Karpas-422 (cell line): ENCODE data around the gene NAPA. TPM values are rescaled to one million over a fixed set of nuclear protein-coding genes. Genes with fewer than 3 reads are reported as not detected.

Source experiments
- DNase-seq: peaks from one replicate; pipeline ENCODE4 v3.0.0-alpha.2; 2015
- H2AFZ ChIP-seq: fragments of 200-600 bp; sonication (generic); 2 replicates; pipeline ENCODE4 v1.6.1; 2014; ENCODE audit warnings: antibody characterized with exemption, low read length, mixed read lengths
- H3K27ac ChIP-seq: fragments of 200-600 bp; sonication (generic); 2 replicates; pipeline ENCODE4 v1.5.1; 2014; ENCODE audit warnings: mild to moderate bottlenecking, low read length, moderate library complexity
- H3K27me3 ChIP-seq: fragments of 200-600 bp; sonication (generic); 2 replicates; pipeline ENCODE4 v1.6.1; 2014; ENCODE audit warnings: low read length, mixed read lengths
- H3K36me3 ChIP-seq: fragments of 200-600 bp; sonication (generic); 2 replicates; pipeline ENCODE4 v1.6.1; 2014; ENCODE audit warnings: low read length, mixed read lengths; ENCODE audit not compliant: insufficient read depth
- H3K4me1 ChIP-seq: fragments of 200-600 bp; sonication (generic); 2 replicates; pipeline ENCODE4 v1.6.1; 2014; ENCODE audit warnings: mild to moderate bottlenecking, low read length, mixed read lengths
- H3K4me2 ChIP-seq: fragments of 200-600 bp; sonication (generic); 2 replicates; pipeline ENCODE4 v1.6.1; 2014; ENCODE audit warnings: low read length, low read depth, mild to moderate bottlenecking; ENCODE audit not compliant: poor library complexity, severe bottlenecking
- H3K4me3 ChIP-seq: fragments of 200-600 bp; sonication (generic); 2 replicates; pipeline ENCODE4 v1.5.1; 2014; ENCODE audit warnings: mild to moderate bottlenecking, antibody characterized with exemption, low read length, mixed read lengths
- H3K79me2 ChIP-seq: fragments of 200-600 bp; sonication (generic); 2 replicates; pipeline ENCODE4 v1.6.1; 2014; ENCODE audit warnings: mild to moderate bottlenecking, low read length, mixed read lengths
- H3K9ac ChIP-seq: fragments of 200-600 bp; sonication (generic); 2 replicates; pipeline ENCODE4 v1.6.0; 2014; ENCODE audit warnings: low read length
- H3K9me2 ChIP-seq: fragments of 200-600 bp; sonication (generic), shearing (Covaris generic); replicated peaks from 2 replicates; pipeline ENCODE4 v1.6.0; 2014; ENCODE audit warnings: mild to moderate bottlenecking, low read length, moderate library complexity; ENCODE audit not compliant: insufficient read depth
- H3K9me3 ChIP-seq: fragments of 300-700, 200-600 bp; sonication (generic); 2 replicates; pipeline ENCODE4 v1.6.1; 2014; ENCODE audit warnings: low read length, mixed read lengths
- H4K20me1 ChIP-seq: fragments of 200-600 bp; sonication (generic); 2 replicates; pipeline ENCODE4 v1.6.1; 2014; ENCODE audit warnings: mild to moderate bottlenecking, antibody characterized with exemption, low read length, low read depth; ENCODE audit not compliant: insufficient read depth
- total RNA-seq: library from RNA; depleted of rRNA; stranded (reverse); fragments of >200 nt; shearing (Covaris generic); gene quantifications from 2 replicates; pipeline ENCODE4 v1.2.3, GENCODE V29; 2014; ENCODE audit warnings: low replicate concordance

The NAPA gene
- total RNA-seq, 1 experiment from 2014 or later = 60.8 TPM

DNA sequence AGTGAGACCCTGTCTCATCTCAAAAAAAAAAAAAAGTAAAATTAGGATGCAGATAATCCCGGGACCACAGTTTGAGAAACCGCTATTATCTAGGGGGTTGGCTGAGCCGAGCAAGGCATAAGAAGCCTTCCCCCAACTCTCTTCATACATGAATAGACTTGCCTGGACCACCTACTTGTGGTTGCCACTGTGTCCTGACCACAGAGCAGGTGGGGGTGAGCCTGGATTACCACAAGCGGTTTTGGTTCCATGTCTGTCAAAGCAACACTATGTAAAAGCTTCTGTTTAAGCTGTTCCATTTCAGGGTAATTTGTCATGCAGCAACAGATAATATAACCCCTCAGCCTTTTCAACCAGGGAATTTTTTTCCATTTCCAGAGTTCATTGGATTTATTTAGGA lies 3.3 kb upstream of the NAPA start:
- Histone ChIP-seq H3K4me1 (peaks cover 21% of the 10 kb centered on the region), H3K9me3 (no peaks in the 10 kb centered on the region), H3K9ac (no peak overlapping the region), H3K27ac (no peak overlapping the region), H2AFZ (no peak overlapping the region), H3K9me2 (no peaks in the 10 kb centered on the region), H3K79me2 (peaks cover 17% of the 10 kb centered on the region), H3K36me3 (no peaks in the 10 kb centered on the region), H3K27me3 (no peaks in the 10 kb centered on the region), H3K4me3 (no peak overlapping the region), H3K4me2 (no peak overlapping the region), H4K20me1 (peaks cover 9% of the 10 kb centered on the region; the same call in 1 of the 2 replicates)
- DNase-seq = no peak

DNA sequence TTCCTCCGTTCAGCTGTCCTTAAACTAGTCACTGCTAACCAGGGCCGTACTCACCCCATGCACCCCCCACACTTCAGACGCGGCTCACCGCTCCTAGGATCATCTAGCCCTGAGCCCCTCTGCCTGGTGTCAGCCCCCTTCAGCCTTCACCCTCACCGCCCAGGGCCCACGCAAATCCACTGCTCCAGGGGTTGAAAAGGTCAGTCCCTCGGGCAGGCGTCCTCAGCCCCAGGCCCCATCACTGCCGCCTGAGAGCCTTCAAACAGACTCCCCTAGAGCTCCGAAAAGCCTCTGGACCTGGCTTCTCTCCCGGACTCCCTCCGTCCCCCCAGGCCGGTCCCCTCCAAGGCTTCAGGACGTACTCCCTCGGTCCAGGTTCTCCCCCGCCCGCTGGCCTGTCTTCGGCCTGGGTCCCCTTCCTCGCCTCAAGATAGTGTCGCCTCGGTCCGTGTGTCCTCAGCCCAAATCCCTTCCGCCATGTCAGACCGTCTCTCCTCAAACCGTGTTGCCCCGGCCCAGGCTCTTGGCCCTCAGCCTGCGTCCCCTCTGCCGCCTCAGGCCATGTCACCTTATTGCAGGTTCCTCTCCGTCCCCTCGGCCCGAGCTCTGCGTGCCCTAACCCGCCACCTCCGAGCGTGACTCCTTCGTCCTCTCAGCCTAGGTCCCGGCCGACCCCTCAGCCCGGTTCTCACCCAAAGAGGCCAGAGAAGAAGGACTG lies 553 bp downstream of the NAPA start:
- Histone ChIP-seq H3K79me2 (peaks cover 55% of the 10 kb centered on the region), H3K4me3 (peak overlapping the region; percentile 99), H3K9me2 (no peaks in the 10 kb centered on the region), H3K36me3 (no peaks in the 10 kb centered on the region), H4K20me1 (peaks cover 24% of the 10 kb centered on the region), H3K27me3 (no peaks in the 10 kb centered on the region), H3K9me3 (no peaks in the 10 kb centered on the region), H3K27ac (no peak overlapping the region), H3K4me2 (peak overlapping the region; percentile 67), H3K4me1 (peaks cover 28% of the 10 kb centered on the region), H3K9ac (peak overlapping the region; percentile 96), H2AFZ (no peak overlapping the region)
- DNase-seq = no peak

DNA sequence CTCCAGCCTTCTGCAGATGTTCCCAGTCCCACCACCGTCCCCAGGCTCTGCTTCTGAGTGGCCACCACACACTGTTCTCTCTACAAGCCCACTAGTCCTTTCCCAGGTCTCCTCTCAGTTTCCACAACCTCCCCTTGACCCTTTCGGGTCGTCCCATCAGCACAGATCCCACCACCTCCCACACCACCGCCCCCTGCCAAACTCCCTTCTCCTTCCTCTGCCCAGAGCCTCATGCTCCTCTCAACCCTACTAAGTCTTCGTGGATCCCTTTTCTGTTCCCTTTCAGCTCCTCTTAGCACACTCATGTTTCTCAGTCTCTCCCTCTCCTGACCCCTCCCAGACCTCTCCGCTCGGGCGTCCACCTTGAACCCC lies 1.9 kb downstream of the NAPA start:
- no peaks in the 10 kb centered on the region for H3K9me2 ChIP-seq
- H3K9me3 ChIP-seq = no peaks in the 10 kb centered on the region
- H3K4me2 ChIP-seq = peak overlapping the region; percentile 67
- H2AFZ ChIP-seq = no peak overlapping the region
- no peak for DNase-seq
- H3K79me2 ChIP-seq = peaks cover 68% of the 10 kb centered on the region
- H4K20me1 ChIP-seq = peaks cover 24% of the 10 kb centered on the region
- H3K4me3 ChIP-seq = peak overlapping the region; percentile 99; the same call in 1 of the 2 replicates
- H3K27ac ChIP-seq = no peak overlapping the region
- no peaks in the 10 kb centered on the region for H3K27me3 ChIP-seq
- peak overlapping the region; percentile 96 for H3K9ac ChIP-seq
- H3K36me3 ChIP-seq = no peaks in the 10 kb centered on the region
- H3K4me1 ChIP-seq = peaks cover 25% of the 10 kb centered on the region

GRCh38 chr19:47512183-47512947 lies 2.5 kb downstream of the NAPA start:
- Histone ChIP-seq H3K27me3 (no peaks in the 10 kb centered on the region), H3K9me2 (no peaks in the 10 kb centered on the region), H3K4me2 (peak overlapping the region; percentile 67), H3K9me3 (no peaks in the 10 kb centered on the region), H3K9ac (peak overlapping the region; percentile 96), H4K20me1 (peaks cover 24% of the 10 kb centered on the region), H2AFZ (no peak overlapping the region), H3K27ac (no peak overlapping the region), H3K36me3 (no peaks in the 10 kb centered on the region), H3K4me1 (peaks cover 25% of the 10 kb centered on the region), H3K79me2 (peaks cover 73% of the 10 kb centered on the region), H3K4me3 (no peak overlapping the region; the same call in 1 of the 2 replicates)
- no peak for DNase-seq

- H4K20me1 ChIP-seq = peaks cover 24% of the 10 kb centered on the region
- no peak overlapping the region for H3K4me2 ChIP-seq
- no peak overlapping the region for H3K4me3 ChIP-seq
These were observed 3.2 kb downstream of the NAPA start for GRCh38 chr19:47511681-47512080.

GRCh38 chr19:47511128-47511517 lies 3.7 kb downstream of the NAPA start:
- Histone ChIP-seq H3K9ac (no peak overlapping the region), H3K27ac (no peak overlapping the region), H3K36me3 (no peaks in the 10 kb centered on the region), H3K4me3 (no peak overlapping the region), H4K20me1 (peaks cover 24% of the 10 kb centered on the region), H3K4me1 (peaks cover 24% of the 10 kb centered on the region), H3K79me2 (peaks cover 81% of the 10 kb centered on the region), H3K9me3 (no peaks in the 10 kb centered on the region), H3K9me2 (no peaks in the 10 kb centered on the region), H3K4me2 (no peak overlapping the region), H2AFZ (no peak overlapping the region), H3K27me3 (no peaks in the 10 kb centered on the region)
- DNase-seq = no peak

More at GRCh38 chr19:47511681-47512080, 3.2 kb downstream of the NAPA start:
- H3K27me3 ChIP-seq = no peaks in the 10 kb centered on the region
- H3K9ac ChIP-seq = no peak overlapping the region
- H3K36me3 ChIP-seq = no peaks in the 10 kb centered on the region
- peaks cover 80% of the 10 kb centered on the region for H3K79me2 ChIP-seq
- H3K4me1 ChIP-seq = peaks cover 25% of the 10 kb centered on the region
- no peak for DNase-seq
- no peak overlapping the region for H2AFZ ChIP-seq
- no peak overlapping the region for H3K27ac ChIP-seq
- H3K9me3 ChIP-seq = no peaks in the 10 kb centered on the region
- H3K9me2 ChIP-seq = no peaks in the 10 kb centered on the region

- Histone ChIP-seq H3K79me2 (peaks cover 81% of the 10 kb centered on the region), H4K20me1 (peaks cover 24% of the 10 kb centered on the region), H3K27ac (no peak overlapping the region), H3K27me3 (no peaks in the 10 kb centered on the region), H3K9me2 (no peaks in the 10 kb centered on the region), H3K4me3 (no peak overlapping the region), H3K36me3 (no peaks in the 10 kb centered on the region), H3K9me3 (no peaks in the 10 kb centered on the region), H3K9ac (no peak overlapping the region), H3K4me1 (peaks cover 19% of the 10 kb centered on the region), H2AFZ (no peak overlapping the region), H3K4me2 (no peak overlapping the region)
- no peak for DNase-seq
These were observed 4.2 kb downstream of the NAPA start for GRCh38 chr19:47510516-47511127.

DNA sequence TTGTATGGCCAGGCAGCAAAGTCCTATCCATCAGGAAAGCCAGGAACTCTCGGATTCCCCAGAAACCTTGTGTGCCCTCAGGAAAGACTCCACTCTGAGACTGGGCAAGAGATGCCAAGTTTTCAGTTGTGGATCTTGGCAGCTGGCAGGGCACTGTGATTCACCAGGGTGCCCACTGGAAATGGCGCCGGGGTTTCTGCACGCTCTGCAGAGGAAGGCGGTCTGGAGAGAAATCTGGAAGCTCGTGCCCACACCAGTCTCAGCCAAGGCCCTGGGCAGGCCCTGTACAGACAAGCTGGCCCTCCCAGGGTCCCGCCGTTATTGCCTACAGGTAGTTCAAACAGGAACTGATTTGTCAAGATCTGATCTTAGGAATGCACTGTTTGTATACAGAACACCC lies 4.9 kb downstream of the NAPA start:
- Histone ChIP-seq H3K9me2 (no peaks in the 10 kb centered on the region), H3K79me2 (peaks cover 87% of the 10 kb centered on the region), H3K4me2 (no peak overlapping the region), H2AFZ (no peak overlapping the region), H3K27me3 (no peaks in the 10 kb centered on the region), H4K20me1 (peaks cover 28% of the 10 kb centered on the region), H3K9me3 (no peaks in the 10 kb centered on the region), H3K4me1 (peaks cover 18% of the 10 kb centered on the region), H3K36me3 (no peaks in the 10 kb centered on the region), H3K4me3 (no peak overlapping the region), H3K9ac (no peak overlapping the region), H3K27ac (no peak overlapping the region)
- no peak for DNase-seq
